CD8-positive, alpha-beta memory T cell (primary cell): ENCODE measurements around the gene HEPN1. TPM values are rescaled to one million over a fixed set of nuclear protein-coding genes. Genes with fewer than 3 reads are reported as not detected.

Source experiments
- CTCF ChIA-PET: fragments of 350-600 bp; sonication (Branson Sonifier 250); formaldehyde crosslinking; loops from one replicate; lab custom pipeline; 2021; ENCODE audit warnings: antibody characterized with exemption; lab: Charles Lee
- POLR2A ChIA-PET: fragments of 350-600 bp; sonication (Branson Sonifier 250); formaldehyde crosslinking; loops from one replicate; lab custom pipeline; 2021; ENCODE audit warnings: antibody characterized with exemption; lab: Charles Lee
- DNase-seq, 5 donors: peaks; one replicate each; pipeline versions ENCODE4 v3.0.0 to v3.0.0-alpha.2; 2020 to 2022; ENCODE audit warnings: mixed read lengths in 1 of 5
- H3K27ac ChIP-seq: one replicate; pipeline ENCODE4 v1.7.0; 2013; ENCODE audit warnings: low read depth, mild to moderate bottlenecking, low read length, moderate library complexity
- H3K27me3 ChIP-seq: 2 replicates; pipeline ENCODE4 v1.7.0; 2013; ENCODE audit warnings: low read length, mild to moderate bottlenecking; ENCODE audit not compliant: insufficient read depth, poor library complexity, severe bottlenecking
- H3K36me3 ChIP-seq: 2 replicates; pipeline ENCODE4 v1.7.0; 2013; ENCODE audit warnings: mild to moderate bottlenecking, low read length, moderate library complexity; ENCODE audit not compliant: insufficient read depth
- H3K4me1 ChIP-seq: 2 replicates; pipeline ENCODE4 v1.7.0; 2013; ENCODE audit warnings: mild to moderate bottlenecking, low read length, moderate library complexity; ENCODE audit not compliant: insufficient read depth
- H3K4me3 ChIP-seq: 2 replicates; pipeline ENCODE4 v1.7.0; 2013; ENCODE audit warnings: mild to moderate bottlenecking, low read length
- H3K9me3 ChIP-seq: 2 replicates; pipeline ENCODE4 v1.7.0; 2013; ENCODE audit warnings: mild to moderate bottlenecking, low read length
- H3K27ac Mint-ChIP-seq, 8 donors: one replicate each; pipeline ENCODE4 v1.8.0; 2020 to 2021; ENCODE audit warnings: mixed read lengths in 8 of 8, mild to moderate bottlenecking in 6 of 8, inconsistent platforms in 3 of 8, moderate library complexity in 3 of 8
- H3K27me3 Mint-ChIP-seq, 2 donors: one replicate each; pipeline ENCODE4 v1.8.0; 2020 to 2021; ENCODE audit warnings: mixed read lengths in 2 of 2, mild to moderate bottlenecking in 1 of 2, moderate library complexity in 1 of 2
- H3K36me3 Mint-ChIP-seq, 3 donors: one replicate each; pipeline ENCODE4 v1.8.0; 2020 to 2021; ENCODE audit warnings: mixed read lengths in 3 of 3, inconsistent platforms in 1 of 3, mild to moderate bottlenecking in 1 of 3
- H3K4me1 Mint-ChIP-seq, 3 donors: one replicate each; pipeline ENCODE4 v1.8.0; 2020 to 2021; ENCODE audit warnings: mixed read lengths in 3 of 3, inconsistent platforms in 1 of 3, mild to moderate bottlenecking in 1 of 3
- H3K4me3 Mint-ChIP-seq, 7 donors: one replicate each; pipeline ENCODE4 v1.8.0; 2020 to 2021; ENCODE audit warnings: mixed read lengths in 7 of 7, mild to moderate bottlenecking in 6 of 7, moderate library complexity in 4 of 7, inconsistent platforms in 2 of 7
- H3K9me3 Mint-ChIP-seq, 5 donors: one replicate each; pipeline ENCODE4 v1.8.0; 2020 to 2022; ENCODE audit warnings: mixed read lengths in 5 of 5, mild to moderate bottlenecking in 3 of 5, moderate library complexity in 2 of 5, inconsistent platforms in 1 of 5
- polyA plus RNA-seq: library from polyadenylated mRNA; unstranded; fragments of 300-500 nt; fragmentation: Illumina TruSeq; gene quantifications from one replicate; pipeline ENCODE4 v1.2.3, GENCODE V29; 2021
- total RNA-seq, 2 experiments: library from RNA; stranded (reverse); gene quantifications; one replicate each; pipeline ENCODE4 v1.2.3, GENCODE V29; 2021

HEPN1 gene
- total and polyA plus RNA-seq, 3 experiments from 2014 or later = not detected

DNA sequence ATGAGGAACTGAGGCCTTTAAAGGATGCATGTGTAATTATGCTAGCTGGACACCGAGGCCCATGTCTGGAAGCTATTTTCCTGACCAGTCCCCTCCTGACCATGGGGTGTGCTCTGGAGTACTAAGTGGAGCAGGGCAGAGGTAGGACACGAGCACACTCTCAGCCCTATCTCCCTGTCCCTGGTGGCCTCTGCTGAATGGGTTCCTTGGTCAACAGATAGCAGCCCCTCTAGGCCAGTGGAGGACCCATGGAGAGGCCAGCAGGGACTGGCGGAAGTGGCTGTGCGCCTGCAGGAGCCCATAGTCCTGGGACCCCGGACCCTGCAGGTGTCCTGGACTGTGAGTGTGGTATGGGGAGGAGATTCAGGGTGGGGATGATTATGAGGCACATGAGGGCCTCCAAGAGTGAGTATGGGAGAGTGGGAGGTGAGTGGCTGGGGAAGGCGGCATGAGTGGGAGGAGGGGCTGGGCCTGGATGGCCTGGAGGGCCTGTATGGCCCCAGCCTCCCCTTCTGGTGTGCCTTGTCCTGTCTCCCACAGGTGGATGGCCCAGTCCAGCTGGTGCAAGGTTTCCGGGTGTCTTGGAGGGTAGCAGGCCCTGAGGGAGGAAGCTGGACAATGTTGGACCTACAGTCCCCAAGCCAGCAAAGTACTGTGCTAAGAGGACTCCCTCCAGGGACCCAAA is 44.3 kb upstream of the HEPN1 start:
- no peaks in the 10 kb centered on the region for H3K9me3 ChIP-seq
- DNase-seq = no peak
- peaks cover 37 to 55% of the 10 kb centered on the region in 2 donors for H3K27me3 Mint-ChIP-seq
- H3K4me1 ChIP-seq = peaks cover 16% of the 10 kb centered on the region
- H3K4me3 Mint-ChIP-seq = peak overlapping the region in 3 of 7 donors; percentile 6 to 50 (median 22)
- no peak overlapping the region for H3K27ac ChIP-seq
- peaks cover 0 to 2% (median 0%) of the 10 kb centered on the region in 3 donors for H3K36me3 Mint-ChIP-seq
- peak overlapping the region in 1 of 8 donors; percentile 83 for H3K27ac Mint-ChIP-seq
- peaks cover 0 to 2% (median 0%) of the 10 kb centered on the region in 5 donors for H3K9me3 Mint-ChIP-seq
- POLR2A ChIA-PET = no interaction called here
- peaks cover 14 to 26% (median 21%) of the 10 kb centered on the region in 3 donors for H3K4me1 Mint-ChIP-seq
- CTCF ChIA-PET = interaction anchor here (0.7 to 2.6 kb wide), 3 partner anchors 9 to 62 kb away, joined by 3 to 6 read pairs (median 6); partner anchors contain the start of gene ROBO3
- peaks cover 10% of the 10 kb centered on the region for H3K27me3 ChIP-seq
- H3K36me3 ChIP-seq = no peaks in the 10 kb centered on the region
- H3K4me3 ChIP-seq = no peak overlapping the region

DNA sequence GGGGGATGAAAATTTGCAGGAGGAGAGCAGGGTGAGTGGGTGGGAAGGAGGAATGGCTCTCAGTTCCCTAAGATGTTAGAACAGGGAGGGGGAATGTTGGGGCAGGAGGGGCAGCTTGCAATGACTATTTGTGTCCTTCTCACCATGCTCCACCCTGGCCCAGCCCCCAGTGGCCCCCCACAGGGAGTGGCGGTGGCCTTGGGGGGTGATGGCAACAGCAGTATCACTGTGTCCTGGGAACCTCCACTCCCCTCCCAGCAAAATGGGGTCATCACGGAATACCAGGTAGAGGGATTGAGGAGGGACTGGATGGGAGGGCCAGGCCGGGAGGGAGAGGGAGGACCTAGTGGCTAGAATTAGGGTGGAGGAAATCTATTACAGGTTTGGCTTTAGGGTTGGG is 43.6 kb upstream of the HEPN1 start:
- Mint-ChIP-seq H3K4me3 (peak overlapping the region; percentile 67 to 97 (median 80)), H3K27ac (peak overlapping the region in 5 of 8 donors; percentile 33 to 64 (median 48)), H3K27me3 (peaks cover 34 to 48% of the 10 kb centered on the region in 2 donors), H3K36me3 (peaks cover 0 to 2% (median 0%) of the 10 kb centered on the region in 3 donors), H3K9me3 (peaks cover 0 to under 1% (median 0%) of the 10 kb centered on the region in 5 donors), H3K4me1 (peaks cover 14 to 26% (median 21%) of the 10 kb centered on the region in 3 donors)
- Histone ChIP-seq H3K9me3 (no peaks in the 10 kb centered on the region), H3K4me3 (no peak overlapping the region), H3K27me3 (peaks cover 3% of the 10 kb centered on the region), H3K27ac (no peak overlapping the region), H3K4me1 (peaks cover 16% of the 10 kb centered on the region), H3K36me3 (no peaks in the 10 kb centered on the region)
- CTCF ChIA-PET = interaction anchor here (0.7 to 2.6 kb wide), 17 partner anchors 9 to 238 kb away, joined by 3 to 21 read pairs (median 5); partner anchors contain the start of genes CCDC15 and ROBO3
- POLR2A ChIA-PET = no interaction called here
- peak in 1 of 5 donors; percentile 25 for DNase-seq

DNA sequence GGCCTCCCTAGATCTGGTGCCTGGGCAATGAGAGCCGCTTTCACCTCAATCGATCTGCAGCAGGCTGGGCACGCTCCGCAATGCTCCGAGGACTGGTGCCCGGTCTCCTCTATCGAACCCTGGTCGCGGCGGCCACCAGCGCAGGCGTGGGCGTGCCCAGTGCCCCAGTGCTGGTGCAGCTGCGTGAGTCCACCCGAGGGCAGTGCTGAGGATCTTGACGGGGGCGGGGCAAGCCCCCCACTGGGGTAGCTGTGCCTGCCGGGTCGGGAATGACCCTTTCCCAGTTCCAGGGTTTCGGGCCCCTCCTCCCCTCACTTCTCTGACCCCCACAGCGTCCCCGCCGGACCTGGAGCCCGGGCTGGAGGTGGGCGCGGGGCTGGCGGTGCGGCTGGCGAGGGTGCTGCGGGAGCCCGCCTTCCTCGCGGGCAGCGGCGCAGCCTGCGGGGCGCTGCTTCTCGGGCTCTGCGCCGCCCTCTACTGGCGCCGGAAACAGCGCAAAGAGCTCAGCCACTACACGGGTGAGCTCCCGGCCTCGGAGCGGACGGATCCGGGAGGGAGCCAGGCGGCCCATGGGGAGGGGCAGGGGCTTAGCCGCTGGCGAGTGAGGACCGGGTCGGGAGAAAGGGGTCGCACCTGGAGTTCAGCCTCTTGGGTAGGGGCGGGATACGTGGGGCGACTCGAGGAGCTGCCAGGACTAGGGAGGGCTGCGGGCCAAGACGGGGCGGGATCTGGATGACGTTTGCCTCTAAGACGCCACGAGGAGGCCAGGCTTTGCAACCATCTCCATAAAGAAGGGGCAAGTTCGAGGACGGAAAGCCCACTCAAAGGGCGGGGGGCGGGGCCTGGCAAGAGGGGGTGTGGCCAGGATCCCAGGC is 42.9 kb upstream of the HEPN1 start:
- no peaks in the 10 kb centered on the region for H3K9me3 Mint-ChIP-seq
- CTCF ChIA-PET = interaction anchor here (0.6 to 2.9 kb wide), 37 partner anchors 9 to 266 kb away, joined by 3 to 21 read pairs (median 4); partner anchors contain the start of genes CCDC15, HEPACAM, HEPN1 and ROBO3
- H3K4me3 ChIP-seq = peak overlapping the region; percentile 84
- peaks cover 27 to 41% of the 10 kb centered on the region in 2 donors for H3K27me3 Mint-ChIP-seq
- POLR2A ChIA-PET = interaction anchor here (0.9 to 1.2 kb wide), 5 partner anchors 10 to 253 kb away, joined by 3 to 17 read pairs (median 4); partner anchors contain the start of genes CCDC15 and TMEM218
- no peaks in the 10 kb centered on the region for H3K36me3 ChIP-seq
- peaks cover 14 to 26% (median 21%) of the 10 kb centered on the region in 3 donors for H3K4me1 Mint-ChIP-seq
- peak overlapping the region; percentile 59 for H3K27ac ChIP-seq
- peaks cover 0 to 2% (median 0%) of the 10 kb centered on the region in 3 donors for H3K36me3 Mint-ChIP-seq
- peaks cover 16% of the 10 kb centered on the region for H3K4me1 ChIP-seq
- H3K4me3 Mint-ChIP-seq = peak overlapping the region; percentile 87 to 97 (median 92)
- peaks cover 3% of the 10 kb centered on the region for H3K27me3 ChIP-seq
- peak overlapping the region; percentile 68 to 98 (median 92) for H3K27ac Mint-ChIP-seq
- no peaks in the 10 kb centered on the region for H3K9me3 ChIP-seq
- peak; percentile 62 to 84 (median 75) for DNase-seq

DNA sequence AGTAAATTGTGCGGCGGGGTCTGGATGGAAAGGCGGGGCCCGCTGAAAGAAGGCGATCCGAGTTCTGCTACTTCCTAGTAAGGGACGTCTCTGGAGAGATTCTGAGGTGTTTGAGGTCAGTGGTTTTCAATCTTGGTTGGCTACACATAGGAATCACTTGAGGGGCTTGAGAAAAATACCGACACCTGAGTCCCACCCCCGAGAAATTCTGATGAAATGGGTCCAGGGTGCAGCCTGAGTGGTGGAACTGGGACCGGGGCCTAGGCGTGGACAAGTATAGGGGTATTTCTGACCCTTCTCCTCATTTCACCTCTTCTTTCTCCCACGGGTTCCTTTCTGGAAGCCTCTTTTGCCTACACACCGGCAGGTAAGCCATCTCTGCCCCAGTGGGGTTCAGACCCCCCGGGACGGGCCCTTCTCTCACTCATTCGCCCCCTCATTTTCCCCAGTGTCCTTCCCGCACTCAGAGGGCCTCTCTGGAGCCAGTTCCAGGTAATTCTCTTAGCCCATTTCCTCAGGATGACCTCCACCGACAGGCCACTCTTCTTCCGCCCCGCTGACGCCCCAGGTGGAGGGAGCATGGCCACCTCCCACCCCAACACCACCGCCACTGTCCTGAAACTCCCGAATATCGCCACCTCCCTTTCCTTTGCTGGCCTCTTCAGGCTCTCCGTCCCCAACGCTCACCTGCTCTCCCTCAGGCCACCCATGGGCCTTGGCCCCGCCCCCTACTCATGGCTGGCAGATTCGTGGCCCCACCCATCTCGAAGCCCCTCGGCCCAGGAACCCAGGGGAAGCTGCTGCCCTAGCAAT is 42.0 kb upstream of the HEPN1 start:
- H3K4me1 ChIP-seq = peaks cover 16% of the 10 kb centered on the region
- peaks cover 24 to 34% of the 10 kb centered on the region in 2 donors for H3K27me3 Mint-ChIP-seq
- H3K36me3 Mint-ChIP-seq = peaks cover 0 to 2% (median 0%) of the 10 kb centered on the region in 3 donors
- POLR2A ChIA-PET = interaction anchor here (0.9 to 1.2 kb wide), 5 partner anchors 11 to 254 kb away, joined by 3 to 17 read pairs (median 4); partner anchors contain the start of genes CCDC15 and TMEM218
- H3K27ac ChIP-seq = peak overlapping the region; percentile 59
- DNase-seq = peak in 1 of 5 donors; percentile 44
- no peaks in the 10 kb centered on the region for H3K9me3 ChIP-seq
- peak overlapping the region; percentile 87 to 97 (median 92) for H3K4me3 Mint-ChIP-seq
- no peaks in the 10 kb centered on the region for H3K9me3 Mint-ChIP-seq
- CTCF ChIA-PET = interaction anchor here (0.6 to 2.9 kb wide), 38 partner anchors 8 to 265 kb away, joined by 3 to 21 read pairs (median 4); partner anchors contain the start of genes CCDC15, HEPACAM, HEPN1 and ROBO3
- H3K27me3 ChIP-seq = peaks cover 3% of the 10 kb centered on the region
- peaks cover 14 to 26% (median 21%) of the 10 kb centered on the region in 3 donors for H3K4me1 Mint-ChIP-seq
- peak overlapping the region; percentile 68 to 98 (median 92) for H3K27ac Mint-ChIP-seq
- H3K36me3 ChIP-seq = no peaks in the 10 kb centered on the region
- peak overlapping the region; percentile 84 for H3K4me3 ChIP-seq

DNA sequence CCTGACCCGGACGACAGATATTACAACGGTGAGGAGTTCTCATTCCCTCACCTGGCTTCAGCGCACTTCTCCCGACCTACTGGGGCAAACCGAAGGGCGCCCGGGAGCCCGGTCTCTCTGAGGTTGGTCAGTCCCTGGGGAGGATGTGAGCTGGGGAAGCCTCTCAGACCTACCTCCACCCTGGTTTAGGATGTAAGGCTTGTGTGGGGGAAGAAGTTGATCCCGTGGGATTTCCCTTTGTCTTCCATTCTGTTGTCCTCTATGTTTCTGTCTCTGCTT is 41.5 kb upstream of the HEPN1 start:
- Mint-ChIP-seq H3K36me3 (peaks cover 0 to 2% (median 0%) of the 10 kb centered on the region in 3 donors), H3K27me3 (peaks cover 19 to 30% of the 10 kb centered on the region in 2 donors), H3K27ac (peak overlapping the region in 1 of 8 donors; percentile 75), H3K9me3 (no peaks in the 10 kb centered on the region), H3K4me3 (peak overlapping the region; percentile 75 to 97 (median 92)), H3K4me1 (peaks cover 14 to 26% (median 21%) of the 10 kb centered on the region in 3 donors)
- CTCF ChIA-PET = interaction anchor here (0.8 to 2.9 kb wide), 4 partner anchors 11 to 265 kb away, joined by 3 to 21 read pairs (median 5); partner anchors contain the start of gene HEPN1
- no peaks in the 10 kb centered on the region for H3K9me3 ChIP-seq
- H3K36me3 ChIP-seq = no peaks in the 10 kb centered on the region
- no peak overlapping the region for H3K27ac ChIP-seq
- peaks cover 16% of the 10 kb centered on the region for H3K4me1 ChIP-seq
- DNase-seq = no peak
- POLR2A ChIA-PET = no interaction called here
- H3K4me3 ChIP-seq = no peak overlapping the region
- H3K27me3 ChIP-seq = peaks cover 3% of the 10 kb centered on the region

DNA sequence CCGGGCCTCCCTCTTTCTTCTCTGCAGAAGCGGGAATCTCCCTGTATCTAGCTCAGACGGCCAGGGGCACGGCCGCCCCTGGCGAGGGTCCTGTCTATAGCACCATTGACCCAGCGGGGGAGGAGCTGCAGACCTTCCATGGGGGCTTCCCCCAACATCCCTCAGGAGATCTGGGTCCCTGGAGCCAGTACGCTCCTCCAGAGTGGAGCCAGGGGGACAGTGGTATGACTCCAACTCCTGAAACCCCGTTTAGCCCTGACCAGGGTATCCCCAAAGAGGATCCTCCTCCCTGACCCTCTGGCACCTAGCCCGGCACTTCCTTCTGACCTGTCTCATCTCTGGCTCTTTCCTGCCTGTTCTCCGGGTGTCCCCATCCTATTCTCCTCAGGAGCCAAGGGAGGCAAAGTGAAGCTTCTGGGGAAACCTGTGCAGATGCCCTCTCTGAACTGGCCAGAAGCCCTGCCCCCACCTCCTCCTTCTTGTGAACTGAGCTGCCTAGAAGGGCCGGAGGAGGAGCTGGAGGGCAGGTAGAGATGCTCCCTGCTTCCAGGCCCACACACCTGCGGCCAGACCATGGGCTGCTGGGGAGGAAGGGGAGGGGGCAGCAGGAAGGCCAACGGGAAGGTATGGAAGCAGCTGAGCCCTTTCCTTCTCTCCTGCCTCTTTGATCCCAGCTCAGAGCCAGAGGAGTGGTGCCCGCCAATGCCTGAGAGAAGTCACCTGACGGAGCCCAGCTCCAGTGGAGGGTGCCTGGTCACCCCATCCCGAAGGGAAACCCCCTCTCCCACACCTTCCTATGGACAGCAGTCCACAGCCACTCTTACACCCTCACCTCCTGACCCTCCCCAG is 40.9 kb upstream of the HEPN1 start:
- CTCF ChIA-PET = interaction anchor here (0.8 to 2.9 kb wide), 4 partner anchors 12 to 264 kb away, joined by 3 to 21 read pairs (median 5); partner anchors contain the start of gene HEPN1
- Histone ChIP-seq H3K9me3 (no peaks in the 10 kb centered on the region), H3K4me1 (peaks cover 16% of the 10 kb centered on the region), H3K27ac (no peak overlapping the region), H3K27me3 (peaks cover 3% of the 10 kb centered on the region), H3K36me3 (no peaks in the 10 kb centered on the region), H3K4me3 (no peak overlapping the region)
- Mint-ChIP-seq H3K9me3 (no peaks in the 10 kb centered on the region), H3K36me3 (peaks cover 0 to 2% (median 0%) of the 10 kb centered on the region in 3 donors), H3K27ac (peak overlapping the region in 1 of 8 donors; percentile 75), H3K4me3 (peak overlapping the region; percentile 75 to 97 (median 92)), H3K27me3 (peaks cover 16 to 24% of the 10 kb centered on the region in 2 donors), H3K4me1 (peaks cover 14 to 26% (median 21%) of the 10 kb centered on the region in 3 donors)
- POLR2A ChIA-PET = no interaction called here
- peak in 1 of 5 donors; percentile 33 for DNase-seq
